GM23338 (cell line): ENCODE measurements around the gene PHKB. TPM values are rescaled to one million over a fixed set of nuclear protein-coding genes. Genes with fewer than 3 reads are reported as not detected.

Source experiments
- ATAC-seq: fragments of 200-7000 bp; cut with Tn5 transposase; 3 replicates; pipeline ENCODE4 v1.9.1; 2020
- DNase-seq: peaks from one replicate; pipeline ENCODE4 v3.0.0-alpha.2; 2015; ENCODE audit warnings: low spot score
- H2AFZ ChIP-seq: fragments of 200-600 bp; sonication (generic); 2 replicates; pipeline ENCODE4 v1.8.0; 2016; ENCODE audit warnings: antibody characterized with exemption, mild to moderate bottlenecking, moderate library complexity
- H3F3A ChIP-seq: fragments of 200-600 bp; sonication (generic); replicated peaks from 2 replicates; pipeline ENCODE4 v1.8.0; 2017; ENCODE audit warnings: antibody characterized with exemption, mixed run types, low read depth
- H3K27ac ChIP-seq: fragments of 200-600 bp; sonication (generic); 2 replicates; pipeline ENCODE4 v1.6.1; 2016; ENCODE audit warnings: low read depth
- H3K27me3 ChIP-seq: fragments of 200-600 bp; sonication (generic); 2 replicates; pipeline ENCODE4 v1.8.0; 2016; ENCODE audit warnings: mild to moderate bottlenecking, mixed run types, moderate library complexity; ENCODE audit not compliant: insufficient read depth
- H3K36me3 ChIP-seq: fragments of 200-600 bp; sonication (generic); 2 replicates; pipeline ENCODE4 v1.8.0; 2016; ENCODE audit warnings: mild to moderate bottlenecking; ENCODE audit not compliant: insufficient read depth
- H3K4me1 ChIP-seq: fragments of 200-600 bp; sonication (generic); 2 replicates; pipeline ENCODE4 v1.8.0; 2016; ENCODE audit warnings: mild to moderate bottlenecking, moderate library complexity; ENCODE audit not compliant: insufficient read depth
- H3K4me2 ChIP-seq: fragments of 200-600 bp; sonication (generic); 2 replicates; pipeline ENCODE4 v1.7.1; 2017; ENCODE audit warnings: mixed run types
- H3K4me3 ChIP-seq: fragments of 200-600 bp; sonication (generic); 2 replicates; pipeline ENCODE4 v1.6.1; 2016; ENCODE audit warnings: mixed run types
- H3K79me2 ChIP-seq: fragments of 200-600 bp; sonication (generic); replicated peaks from 2 replicates; pipeline ENCODE4 v1.8.0; 2017; ENCODE audit warnings: mild to moderate bottlenecking; ENCODE audit not compliant: insufficient read depth
- H3K9me2 ChIP-seq: fragments of 200-600 bp; sonication (generic); 2 replicates; pipeline ENCODE4 v1.8.0; 2017; ENCODE audit not compliant: insufficient read depth
- H4K20me1 ChIP-seq: fragments of 200-600 bp; sonication (generic); replicated peaks from 2 replicates; pipeline ENCODE4 v1.8.0; 2017; ENCODE audit warnings: mild to moderate bottlenecking; ENCODE audit not compliant: insufficient read depth
- H3K27ac Mint-ChIP-seq: 2 replicates; pipeline ENCODE4 v1.8.0; 2020; ENCODE audit warnings: inconsistent platforms, mild to moderate bottlenecking, moderate library complexity, mixed read lengths
- H3K27me3 Mint-ChIP-seq: 3 replicates; pipeline ENCODE4 v1.8.0; 2022; ENCODE audit warnings: low read depth, mild to moderate bottlenecking, moderate library complexity, mixed read lengths, inconsistent platforms; ENCODE audit not compliant: insufficient read depth, poor library complexity
- H3K36me3 Mint-ChIP-seq: 3 replicates; pipeline ENCODE4 v1.8.0; 2021; ENCODE audit warnings: low read depth, mild to moderate bottlenecking, inconsistent platforms, moderate library complexity, mixed read lengths
- H3K4me1 Mint-ChIP-seq: 3 replicates; pipeline ENCODE4 v1.8.0; 2020; ENCODE audit warnings: mild to moderate bottlenecking, inconsistent platforms, mixed read lengths
- H3K4me3 Mint-ChIP-seq: 3 replicates; pipeline ENCODE4 v1.8.0; 2021; ENCODE audit warnings: moderate library complexity, mild to moderate bottlenecking, inconsistent platforms, mixed read lengths
- H3K9me3 Mint-ChIP-seq: 3 replicates; pipeline ENCODE4 v1.8.0; 2020; ENCODE audit warnings: moderate library complexity, mild to moderate bottlenecking, inconsistent platforms, mixed read lengths
- CREB1 ChIP-seq: fragments of 250-450 bp; sonication (Bioruptor Pico); IDR thresholded peaks from 2 replicates; pipeline ENCODE4 v1.5.0; 2020; ENCODE audit warnings: low read depth, mild to moderate bottlenecking, moderate library complexity
- EZH2 ChIP-seq: fragments of 200-600 bp; sonication (generic); IDR thresholded peaks from one replicate; pipeline ENCODE4 v1.8.0; 2017; ENCODE audit warnings: antibody characterized with exemption, mild to moderate bottlenecking, low read depth; ENCODE audit not compliant: unreplicated experiment
- EZH2phosphoT487 ChIP-seq: fragments of 200-600 bp; sonication (generic); IDR thresholded peaks from one replicate; pipeline ENCODE4 v1.8.1; 2018; ENCODE audit warnings: antibody characterized with exemption; ENCODE audit not compliant: unreplicated experiment
- JUNB ChIP-seq: IDR thresholded peaks from one replicate; pipeline ENCODE4 v1.6.1; 2016; ENCODE audit warnings: antibody characterized with exemption; ENCODE audit not compliant: unreplicated experiment
- NANOG ChIP-seq: IDR thresholded peaks from 2 replicates; pipeline ENCODE4 v1.6.1; 2016; ENCODE audit warnings: antibody characterized with exemption, borderline replicate concordance
- POLR2AphosphoS5 ChIP-seq: IDR thresholded peaks from 2 replicates; pipeline ENCODE4 v1.6.1; 2016; ENCODE audit warnings: antibody characterized with exemption, low read depth
- STAT1 ChIP-seq: IDR thresholded peaks from one replicate; pipeline ENCODE4 v1.6.1; 2016; ENCODE audit warnings: antibody characterized with exemption; ENCODE audit not compliant: unreplicated experiment
- ZNF114 ChIP-seq: fragments of 250-450 bp; sonication (Bioruptor Pico); IDR thresholded peaks from 2 replicates; pipeline ENCODE4 v1.5.0; 2020; ENCODE audit warnings: mild to moderate bottlenecking, moderate library complexity
- ZNF331 ChIP-seq: fragments of 250-450 bp; sonication (Bioruptor Pico); IDR thresholded peaks from 2 replicates; pipeline ENCODE4 v1.5.0; 2020; ENCODE audit warnings: low read depth, mild to moderate bottlenecking, moderate library complexity
- polyA plus RNA-seq: library from polyadenylated mRNA; unstranded; fragments of >200 nt; fragmentation: Nextera tagmentation; extraction: Ambion mirVana; gene quantifications from 2 replicates; pipeline ENCODE4 v1.2.1, GENCODE V29; 2016
- total RNA-seq: library from RNA; depleted of rRNA; stranded (reverse); fragments of >200 nt; shearing (Covaris generic); gene quantifications from 2 replicates; pipeline ENCODE4 v1.2.3, GENCODE V29; 2014
- TF ChIP-seq, protein P1 (sequence below), 2 experiments: fragments of 200-600 bp in 1 of 2; sonication (generic) in 1 of 2; conservative IDR thresholded peaks; 2 replicates each; pipeline versions ENCODE4 v1.5.1 to v1.6.1; 2016 to 2017; ENCODE audit warnings: antibody characterized with exemption in 2 of 2, low read depth in 2 of 2, mild to moderate bottlenecking in 2 of 2, moderate library complexity in 1 of 2
- TF ChIP-seq, protein P2 (sequence below): fragments of 250-450 bp; sonication (Bioruptor Pico); IDR thresholded peaks from 2 replicates; pipeline ENCODE4 v1.5.0; 2020; ENCODE audit warnings: mild to moderate bottlenecking, moderate library complexity
- TF ChIP-seq, protein P3 (sequence below): IDR thresholded peaks from 2 replicates; pipeline ENCODE4 v1.6.1; 2016; ENCODE audit warnings: antibody characterized with exemption
- TF ChIP-seq, protein P4 (sequence below): IDR thresholded peaks from one replicate; pipeline ENCODE4 v1.6.1; 2018; ENCODE audit warnings: antibody characterized with exemption; ENCODE audit not compliant: unreplicated experiment

Gene PHKB
- total and polyA plus RNA-seq, 2 experiments from 2014 or later, result 20.3 to 57.3 TPM

DNA sequence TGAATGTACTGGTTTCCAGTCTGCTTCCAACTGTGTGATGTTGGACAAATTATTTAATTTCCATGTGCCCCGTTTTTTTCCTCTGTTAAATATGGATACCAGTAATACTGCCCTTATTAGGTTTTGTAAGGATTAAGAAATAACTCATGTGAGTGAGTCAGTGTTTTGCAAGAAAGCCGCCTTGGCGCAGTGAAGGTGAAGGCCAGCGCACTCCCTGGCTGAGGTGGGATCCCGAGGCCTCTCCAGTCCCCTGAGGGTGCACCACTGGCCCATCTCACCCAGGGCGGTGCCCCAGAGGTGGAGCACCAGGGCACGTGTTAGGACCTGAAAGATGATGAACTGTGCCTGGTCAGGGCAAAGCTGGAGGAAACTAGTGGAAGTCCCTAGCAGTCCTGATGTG, 43.5 kb downstream of the PHKB start:
- ATAC-seq (no peak), DNase-seq (no peak)
- Histone ChIP-seq H2AFZ (no peak overlapping the region), H3K9me2 (no peaks in the 10 kb centered on the region), H3K27ac (no peak overlapping the region), H3F3A (no peaks in the 10 kb centered on the region), H3K79me2 (no peaks in the 10 kb centered on the region), H3K27me3 (no peaks in the 10 kb centered on the region), H3K4me3 (no peak overlapping the region), H3K4me2 (no peak overlapping the region), H3K4me1 (peaks cover 7% of the 10 kb centered on the region; the same call in 1 of the 2 replicates), H3K36me3 (no peaks in the 10 kb centered on the region; the same call in 1 of the 2 replicates), H4K20me1 (no peaks in the 10 kb centered on the region)
- H3K4me1 Mint-ChIP-seq, result peaks cover 5% of the 10 kb centered on the region; the same call in 2 of the 3 replicates
- H3K4me3 Mint-ChIP-seq, result no peak overlapping the region
- H3K27ac Mint-ChIP-seq, result no peak overlapping the region; the same call in 1 of the 2 replicates
- H3K9me3 Mint-ChIP-seq, result no peaks in the 10 kb centered on the region
- TF ChIP-seq JUNB, result no peak
- no peak for TF ChIP-seq CREB1 (CRISPR knock-in tag)
- TF ChIP-seq, protein P1, sequence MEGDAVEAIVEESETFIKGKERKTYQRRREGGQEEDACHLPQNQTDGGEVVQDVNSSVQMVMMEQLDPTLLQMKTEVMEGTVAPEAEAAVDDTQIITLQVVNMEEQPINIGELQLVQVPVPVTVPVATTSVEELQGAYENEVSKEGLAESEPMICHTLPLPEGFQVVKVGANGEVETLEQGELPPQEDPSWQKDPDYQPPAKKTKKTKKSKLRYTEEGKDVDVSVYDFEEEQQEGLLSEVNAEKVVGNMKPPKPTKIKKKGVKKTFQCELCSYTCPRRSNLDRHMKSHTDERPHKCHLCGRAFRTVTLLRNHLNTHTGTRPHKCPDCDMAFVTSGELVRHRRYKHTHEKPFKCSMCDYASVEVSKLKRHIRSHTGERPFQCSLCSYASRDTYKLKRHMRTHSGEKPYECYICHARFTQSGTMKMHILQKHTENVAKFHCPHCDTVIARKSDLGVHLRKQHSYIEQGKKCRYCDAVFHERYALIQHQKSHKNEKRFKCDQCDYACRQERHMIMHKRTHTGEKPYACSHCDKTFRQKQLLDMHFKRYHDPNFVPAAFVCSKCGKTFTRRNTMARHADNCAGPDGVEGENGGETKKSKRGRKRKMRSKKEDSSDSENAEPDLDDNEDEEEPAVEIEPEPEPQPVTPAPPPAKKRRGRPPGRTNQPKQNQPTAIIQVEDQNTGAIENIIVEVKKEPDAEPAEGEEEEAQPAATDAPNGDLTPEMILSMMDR (conservative IDR thresholded peaks at IDR 0.05; ENCODE audit: low read depth in 2 of 2), result no peak
- no peak for TF ChIP-seq EZH2
- TF ChIP-seq, protein P2, sequence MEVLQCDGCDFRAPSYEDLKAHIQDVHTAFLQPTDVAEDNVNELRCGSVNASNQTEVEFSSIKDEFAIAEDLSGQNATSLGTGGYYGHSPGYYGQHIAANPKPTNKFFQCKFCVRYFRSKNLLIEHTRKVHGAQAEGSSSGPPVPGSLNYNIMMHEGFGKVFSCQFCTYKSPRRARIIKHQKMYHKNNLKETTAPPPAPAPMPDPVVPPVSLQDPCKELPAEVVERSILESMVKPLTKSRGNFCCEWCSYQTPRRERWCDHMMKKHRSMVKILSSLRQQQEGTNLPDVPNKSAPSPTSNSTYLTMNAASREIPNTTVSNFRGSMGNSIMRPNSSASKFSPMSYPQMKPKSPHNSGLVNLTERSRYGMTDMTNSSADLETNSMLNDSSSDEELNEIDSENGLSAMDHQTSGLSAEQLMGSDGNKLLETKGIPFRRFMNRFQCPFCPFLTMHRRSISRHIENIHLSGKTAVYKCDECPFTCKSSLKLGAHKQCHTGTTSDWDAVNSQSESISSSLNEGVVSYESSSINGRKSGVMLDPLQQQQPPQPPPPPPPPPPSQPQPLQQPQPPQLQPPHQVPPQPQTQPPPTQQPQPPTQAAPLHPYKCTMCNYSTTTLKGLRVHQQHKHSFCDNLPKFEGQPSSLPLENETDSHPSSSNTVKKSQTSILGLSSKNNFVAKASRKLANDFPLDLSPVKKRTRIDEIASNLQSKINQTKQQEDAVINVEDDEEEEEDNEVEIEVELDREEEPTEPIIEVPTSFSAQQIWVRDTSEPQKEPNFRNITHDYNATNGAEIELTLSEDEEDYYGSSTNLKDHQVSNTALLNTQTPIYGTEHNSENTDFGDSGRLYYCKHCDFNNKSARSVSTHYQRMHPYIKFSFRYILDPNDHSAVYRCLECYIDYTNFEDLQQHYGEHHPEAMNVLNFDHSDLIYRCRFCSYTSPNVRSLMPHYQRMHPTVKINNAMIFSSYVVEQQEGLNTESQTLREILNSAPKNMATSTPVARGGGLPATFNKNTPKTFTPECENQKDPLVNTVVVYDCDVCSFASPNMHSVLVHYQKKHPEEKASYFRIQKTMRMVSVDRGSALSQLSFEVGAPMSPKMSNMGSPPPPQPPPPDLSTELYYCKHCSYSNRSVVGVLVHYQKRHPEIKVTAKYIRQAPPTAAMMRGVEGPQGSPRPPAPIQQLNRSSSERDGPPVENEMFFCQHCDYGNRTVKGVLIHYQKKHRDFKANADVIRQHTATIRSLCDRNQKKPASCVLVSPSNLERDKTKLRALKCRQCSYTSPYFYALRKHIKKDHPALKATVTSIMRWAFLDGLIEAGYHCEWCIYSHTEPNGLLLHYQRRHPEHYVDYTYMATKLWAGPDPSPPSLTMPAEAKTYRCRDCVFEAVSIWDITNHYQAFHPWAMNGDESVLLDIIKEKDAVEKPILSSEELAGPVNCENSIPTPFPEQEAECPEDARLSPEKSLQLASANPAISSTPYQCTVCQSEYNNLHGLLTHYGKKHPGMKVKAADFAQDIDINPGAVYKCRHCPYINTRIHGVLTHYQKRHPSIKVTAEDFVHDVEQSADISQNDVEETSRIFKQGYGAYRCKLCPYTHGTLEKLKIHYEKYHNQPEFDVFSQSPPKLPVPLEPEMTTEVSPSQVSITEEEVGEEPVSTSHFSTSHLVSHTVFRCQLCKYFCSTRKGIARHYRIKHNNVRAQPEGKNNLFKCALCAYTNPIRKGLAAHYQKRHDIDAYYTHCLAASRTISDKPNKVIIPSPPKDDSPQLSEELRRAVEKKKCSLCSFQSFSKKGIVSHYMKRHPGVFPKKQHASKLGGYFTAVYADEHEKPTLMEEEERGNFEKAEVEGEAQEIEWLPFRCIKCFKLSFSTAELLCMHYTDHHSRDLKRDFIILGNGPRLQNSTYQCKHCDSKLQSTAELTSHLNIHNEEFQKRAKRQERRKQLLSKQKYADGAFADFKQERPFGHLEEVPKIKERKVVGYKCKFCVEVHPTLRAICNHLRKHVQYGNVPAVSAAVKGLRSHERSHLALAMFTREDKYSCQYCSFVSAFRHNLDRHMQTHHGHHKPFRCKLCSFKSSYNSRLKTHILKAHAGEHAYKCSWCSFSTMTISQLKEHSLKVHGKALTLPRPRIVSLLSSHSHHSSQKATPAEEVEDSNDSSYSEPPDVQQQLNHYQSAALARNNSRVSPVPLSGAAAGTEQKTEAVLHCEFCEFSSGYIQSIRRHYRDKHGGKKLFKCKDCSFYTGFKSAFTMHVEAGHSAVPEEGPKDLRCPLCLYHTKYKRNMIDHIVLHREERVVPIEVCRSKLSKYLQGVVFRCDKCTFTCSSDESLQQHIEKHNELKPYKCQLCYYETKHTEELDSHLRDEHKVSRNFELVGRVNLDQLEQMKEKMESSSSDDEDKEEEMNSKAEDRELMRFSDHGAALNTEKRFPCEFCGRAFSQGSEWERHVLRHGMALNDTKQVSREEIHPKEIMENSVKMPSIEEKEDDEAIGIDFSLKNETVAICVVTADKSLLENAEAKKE (CRISPR knock-in tag), result no peak
- TF ChIP-seq, protein P3, sequence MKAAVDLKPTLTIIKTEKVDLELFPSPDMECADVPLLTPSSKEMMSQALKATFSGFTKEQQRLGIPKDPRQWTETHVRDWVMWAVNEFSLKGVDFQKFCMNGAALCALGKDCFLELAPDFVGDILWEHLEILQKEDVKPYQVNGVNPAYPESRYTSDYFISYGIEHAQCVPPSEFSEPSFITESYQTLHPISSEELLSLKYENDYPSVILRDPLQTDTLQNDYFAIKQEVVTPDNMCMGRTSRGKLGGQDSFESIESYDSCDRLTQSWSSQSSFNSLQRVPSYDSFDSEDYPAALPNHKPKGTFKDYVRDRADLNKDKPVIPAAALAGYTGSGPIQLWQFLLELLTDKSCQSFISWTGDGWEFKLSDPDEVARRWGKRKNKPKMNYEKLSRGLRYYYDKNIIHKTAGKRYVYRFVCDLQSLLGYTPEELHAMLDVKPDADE, result no peak
- TF ChIP-seq ZNF331, result no peak
- no peak for TF ChIP-seq ZNF114 (CRISPR knock-in tag)
- TF ChIP-seq NANOG, result no peak
- TF ChIP-seq, protein P4, sequence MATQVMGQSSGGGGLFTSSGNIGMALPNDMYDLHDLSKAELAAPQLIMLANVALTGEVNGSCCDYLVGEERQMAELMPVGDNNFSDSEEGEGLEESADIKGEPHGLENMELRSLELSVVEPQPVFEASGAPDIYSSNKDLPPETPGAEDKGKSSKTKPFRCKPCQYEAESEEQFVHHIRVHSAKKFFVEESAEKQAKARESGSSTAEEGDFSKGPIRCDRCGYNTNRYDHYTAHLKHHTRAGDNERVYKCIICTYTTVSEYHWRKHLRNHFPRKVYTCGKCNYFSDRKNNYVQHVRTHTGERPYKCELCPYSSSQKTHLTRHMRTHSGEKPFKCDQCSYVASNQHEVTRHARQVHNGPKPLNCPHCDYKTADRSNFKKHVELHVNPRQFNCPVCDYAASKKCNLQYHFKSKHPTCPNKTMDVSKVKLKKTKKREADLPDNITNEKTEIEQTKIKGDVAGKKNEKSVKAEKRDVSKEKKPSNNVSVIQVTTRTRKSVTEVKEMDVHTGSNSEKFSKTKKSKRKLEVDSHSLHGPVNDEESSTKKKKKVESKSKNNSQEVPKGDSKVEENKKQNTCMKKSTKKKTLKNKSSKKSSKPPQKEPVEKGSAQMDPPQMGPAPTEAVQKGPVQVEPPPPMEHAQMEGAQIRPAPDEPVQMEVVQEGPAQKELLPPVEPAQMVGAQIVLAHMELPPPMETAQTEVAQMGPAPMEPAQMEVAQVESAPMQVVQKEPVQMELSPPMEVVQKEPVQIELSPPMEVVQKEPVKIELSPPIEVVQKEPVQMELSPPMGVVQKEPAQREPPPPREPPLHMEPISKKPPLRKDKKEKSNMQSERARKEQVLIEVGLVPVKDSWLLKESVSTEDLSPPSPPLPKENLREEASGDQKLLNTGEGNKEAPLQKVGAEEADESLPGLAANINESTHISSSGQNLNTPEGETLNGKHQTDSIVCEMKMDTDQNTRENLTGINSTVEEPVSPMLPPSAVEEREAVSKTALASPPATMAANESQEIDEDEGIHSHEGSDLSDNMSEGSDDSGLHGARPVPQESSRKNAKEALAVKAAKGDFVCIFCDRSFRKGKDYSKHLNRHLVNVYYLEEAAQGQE, result no peak
- no peak for TF ChIP-seq POLR2AphosphoS5
- no peak for TF ChIP-seq STAT1
- no peak for TF ChIP-seq EZH2phosphoT487
- H3K27me3 Mint-ChIP-seq, result no peaks in the 10 kb centered on the region
- H3K36me3 Mint-ChIP-seq, result peaks cover 9% of the 10 kb centered on the region
